HCEC 1CT (cell line): ENCODE results near the gene GPR146.

Source experiments
- DNase-seq: peaks from one replicate; pipeline ENCODE4 v3.0.0-alpha.2; 2017

The GPR146 gene

DNA sequence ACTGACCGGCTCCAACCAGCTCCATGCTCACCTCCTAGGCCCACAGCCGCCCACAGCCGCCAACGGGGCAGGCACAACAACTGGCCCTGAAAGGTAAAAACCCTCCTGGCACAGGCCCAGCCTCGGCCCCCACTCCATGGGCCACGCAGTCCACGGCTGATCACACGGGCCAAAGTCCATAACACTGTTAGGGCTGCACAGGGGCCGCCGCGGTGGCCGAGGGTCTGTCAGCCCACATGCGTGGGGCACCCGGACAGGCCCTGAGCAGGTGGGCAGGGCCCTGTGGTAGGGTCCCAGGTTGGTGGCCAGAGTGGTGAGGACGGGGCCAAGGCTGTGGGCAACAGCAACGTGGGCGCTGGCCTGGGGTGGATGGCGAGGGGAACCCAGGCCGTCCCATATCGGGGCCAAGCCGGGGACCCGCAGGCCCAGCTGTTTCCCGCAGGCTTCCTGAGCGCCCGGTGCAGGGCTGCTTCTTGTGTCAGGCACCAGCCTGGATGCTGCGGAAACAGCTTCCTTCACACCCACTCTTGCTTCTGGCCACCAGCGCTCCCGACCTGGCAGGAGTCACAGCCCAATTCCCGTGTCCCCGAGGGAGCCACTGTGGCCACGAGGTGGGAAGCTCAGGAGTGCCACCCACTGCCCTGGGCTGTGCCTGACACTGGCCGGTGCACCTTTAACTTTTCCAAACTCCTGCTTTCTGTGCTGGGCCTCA, 32.2 kb upstream of the GPR146 start:
- no peak for DNase-seq

GRCh38 chr7:1012716-1013095, 31.6 kb upstream of the GPR146 start:
- DNase-seq = no peak

DNA sequence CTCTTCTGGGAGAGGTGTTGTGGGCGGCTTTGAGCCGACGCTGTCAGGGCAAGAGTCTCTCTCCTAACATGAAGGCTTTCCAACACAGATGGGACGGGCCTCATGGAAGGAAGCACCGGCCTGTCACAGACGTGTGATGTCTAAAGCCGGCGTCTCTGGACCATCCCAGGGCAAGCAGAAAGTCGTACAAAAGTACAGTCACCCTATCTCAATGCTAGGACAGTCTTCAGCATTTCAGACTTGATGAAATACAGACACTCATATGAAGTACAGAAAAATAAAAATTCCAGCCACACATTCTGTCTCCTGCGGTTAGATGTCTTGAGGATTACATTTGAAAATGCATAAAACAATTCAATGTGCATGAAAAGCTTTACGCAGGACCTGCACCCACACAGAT, 30.8 kb upstream of the GPR146 start:
- DNase-seq = no peak

- no peak for DNase-seq
Measured at GRCh38 chr7:1014681-1015080, 29.7 kb upstream of the GPR146 start.

- no peak for DNase-seq
Measured at GRCh38 chr7:1015196-1016121, 28.9 kb upstream of the GPR146 start.

DNA sequence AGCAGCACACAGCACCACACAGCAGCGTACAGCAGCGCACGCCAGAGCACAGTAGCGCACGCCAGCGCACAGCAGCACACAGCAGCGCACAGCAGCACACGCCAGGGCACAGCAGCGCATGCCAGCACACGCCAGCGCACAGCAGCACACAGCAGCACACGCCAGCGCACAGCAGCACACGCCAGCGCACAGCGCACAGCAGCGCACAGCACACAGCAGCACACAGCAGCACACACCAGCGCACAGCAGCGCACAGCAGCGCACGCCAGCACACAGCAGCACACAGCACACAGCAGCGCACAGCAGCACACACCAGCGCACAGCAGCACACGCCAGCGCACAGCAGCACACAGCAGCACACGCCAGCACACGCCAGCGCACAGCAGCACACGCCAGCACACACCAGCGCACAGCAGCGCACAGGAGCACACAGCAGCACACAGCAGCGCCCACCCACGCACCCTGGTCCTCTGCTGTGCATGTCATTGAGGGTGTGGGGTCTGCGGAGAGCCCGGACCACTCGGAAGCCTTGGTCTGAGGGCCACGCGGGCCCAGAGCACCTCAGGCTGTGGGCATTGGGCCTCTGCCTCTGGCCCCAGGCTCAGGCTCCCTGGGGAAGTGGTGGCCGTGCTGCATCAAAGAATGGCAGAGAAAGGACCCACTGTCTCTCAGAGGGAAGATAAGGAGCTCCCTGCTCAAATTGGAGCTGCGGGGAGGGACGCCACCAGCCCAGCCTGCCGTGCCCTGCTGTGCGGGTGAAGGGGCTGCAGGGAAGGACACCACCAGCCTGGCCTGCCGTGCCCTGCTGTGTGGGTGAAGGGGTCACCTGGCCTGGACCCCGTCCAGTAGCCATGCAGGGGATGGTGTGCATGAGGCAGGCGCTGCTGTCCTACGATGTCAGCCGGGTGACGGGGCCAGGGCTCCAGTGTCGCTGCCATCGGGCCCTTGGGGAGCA, 27.5 kb upstream of the GPR146 start:
- DNase-seq = no peak

DNA sequence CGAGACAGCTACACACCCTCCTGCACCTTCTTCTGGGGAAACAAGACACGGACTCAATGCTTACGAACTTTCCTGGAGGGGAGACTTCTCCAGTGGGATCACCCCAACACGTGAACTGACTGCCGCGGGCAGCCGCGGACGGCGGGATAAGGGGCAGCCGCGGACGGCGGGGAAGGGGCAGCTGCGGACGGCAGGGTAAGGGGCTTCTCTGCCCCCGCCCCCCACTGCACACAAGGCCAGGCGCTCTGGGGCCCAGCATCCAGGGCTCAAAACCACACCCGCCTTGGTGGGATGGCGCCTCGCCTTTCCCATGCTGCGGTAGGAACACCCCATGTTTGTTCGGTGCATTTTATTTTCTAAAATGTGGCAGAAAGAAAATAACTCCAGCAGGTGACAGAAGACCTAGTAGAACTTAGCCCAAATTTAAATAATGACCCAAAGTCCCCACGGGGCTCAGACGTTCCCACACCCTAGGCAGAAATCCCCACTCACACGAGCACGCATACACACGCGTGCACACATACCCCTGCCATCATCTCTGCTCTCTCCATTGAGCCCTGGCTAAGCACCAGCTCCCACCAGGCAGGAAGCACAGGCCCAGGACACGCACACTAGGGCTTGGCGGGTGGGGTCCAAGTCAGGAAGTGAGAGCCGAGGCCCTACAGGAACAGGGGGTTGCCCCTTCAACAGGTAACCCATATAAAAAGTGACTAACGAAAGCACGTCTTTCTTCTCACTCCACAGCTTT, 26.6 kb upstream of the GPR146 start:
- no peak for DNase-seq

GRCh38 chr7:1018334-1018695, 26.0 kb upstream of the GPR146 start:
- no peak for DNase-seq

GRCh38 chr7:1019255-1019785, 25.0 kb upstream of the GPR146 start:
- no peak for DNase-seq

DNA sequence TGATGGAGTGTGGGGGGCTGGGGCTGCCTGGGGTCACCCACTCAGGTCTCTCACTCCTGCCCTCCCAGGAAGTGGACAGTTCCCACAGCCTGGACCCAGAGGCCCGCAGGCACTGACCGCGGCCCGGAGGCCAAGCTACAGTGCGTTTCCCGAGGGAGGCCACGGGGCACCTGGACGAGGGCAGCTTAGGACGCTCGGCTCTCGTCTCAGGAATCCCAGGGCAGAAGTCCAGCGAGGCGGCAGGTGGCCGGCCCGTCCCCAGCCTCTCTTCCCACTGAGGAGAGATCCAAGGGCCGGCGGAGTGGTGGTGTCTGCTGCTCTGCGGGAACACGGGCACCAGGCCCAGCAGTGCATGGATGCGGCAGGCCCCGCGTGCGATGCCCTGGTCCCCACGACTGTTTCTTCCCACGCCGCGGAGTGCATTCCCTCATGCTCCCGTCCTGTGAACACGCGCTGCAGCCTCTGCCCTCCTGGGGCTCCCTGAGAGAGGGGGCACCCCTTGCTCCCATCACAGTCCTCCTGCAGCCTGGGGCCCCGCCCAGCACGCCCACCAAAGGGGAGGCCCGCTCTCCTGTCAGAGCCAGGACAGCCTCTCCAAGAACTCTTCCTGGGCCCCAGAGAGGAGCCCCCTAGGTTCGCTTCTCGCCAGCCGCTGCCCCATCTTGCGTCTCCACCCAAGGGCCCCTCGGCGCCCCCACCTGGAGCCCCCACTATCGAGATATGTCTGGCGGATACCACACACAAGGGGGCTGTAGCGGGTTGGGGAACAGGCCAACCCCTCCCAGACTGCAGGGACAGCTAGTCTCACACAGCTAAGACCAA, 24.3 kb upstream of the GPR146 start:
- DNase-seq = no peak

DNA sequence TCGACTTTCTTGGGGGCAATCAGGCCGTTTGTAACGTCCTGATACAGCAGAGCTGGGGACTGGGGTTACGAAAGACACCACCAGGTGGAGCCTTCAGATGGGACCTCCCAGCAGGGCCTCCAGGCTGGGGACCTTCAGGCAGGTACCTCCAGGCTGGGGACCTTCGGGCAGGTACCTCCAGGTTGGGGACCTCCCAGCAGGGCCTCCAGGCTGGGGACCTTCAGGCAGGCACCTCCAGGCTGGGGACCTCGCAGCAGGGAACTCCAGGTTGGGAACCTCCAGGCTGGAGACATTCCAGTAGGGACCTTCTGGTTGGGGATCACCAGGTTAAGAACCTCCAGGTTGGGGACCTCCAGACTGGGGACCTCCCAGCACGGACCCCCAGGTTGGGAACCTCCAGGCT, 23.5 kb upstream of the GPR146 start:
- no peak for DNase-seq

GRCh38 chr7:1021366-1021765, 23.0 kb upstream of the GPR146 start:
- DNase-seq = no peak

DNA sequence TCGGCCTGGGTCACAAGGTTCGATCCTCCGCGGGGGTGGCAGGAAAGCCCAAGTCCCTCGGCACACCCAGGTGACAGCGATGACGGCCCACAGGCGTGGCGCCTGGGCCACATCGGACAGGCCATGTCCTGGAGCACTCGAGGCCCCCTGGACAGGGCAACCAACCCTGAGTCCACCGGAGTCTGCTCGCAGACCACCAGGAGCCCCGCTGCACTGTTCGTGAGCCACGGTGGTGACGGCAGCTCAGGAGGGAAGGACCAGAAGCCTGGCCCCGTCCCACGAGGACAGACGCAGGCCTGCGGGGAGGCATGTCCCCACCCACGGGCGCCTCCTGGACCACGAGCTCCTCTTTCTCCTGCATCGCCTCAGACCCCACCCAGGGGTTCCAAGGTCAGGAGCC, 22.4 kb upstream of the GPR146 start:
- no peak for DNase-seq

DNA sequence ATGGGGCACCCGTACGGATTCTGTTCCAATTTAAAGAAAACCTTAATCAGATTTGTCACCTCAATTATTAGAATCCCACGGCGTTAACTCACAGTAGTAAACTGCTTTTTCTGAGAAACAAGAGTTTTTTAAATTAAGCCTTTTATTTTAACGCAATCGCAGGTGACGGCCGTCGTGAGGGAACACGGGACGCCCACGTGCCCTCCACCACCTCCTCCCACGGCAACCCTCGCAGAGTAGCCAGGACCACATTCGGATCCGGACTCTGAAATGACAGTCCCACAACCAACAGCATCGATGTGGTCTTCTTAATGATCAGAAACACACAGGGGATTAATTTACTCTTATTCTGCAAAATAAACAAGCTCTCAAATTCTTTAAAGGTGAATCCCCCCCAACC, 22.0 kb upstream of the GPR146 start:
- DNase-seq = no peak

DNA sequence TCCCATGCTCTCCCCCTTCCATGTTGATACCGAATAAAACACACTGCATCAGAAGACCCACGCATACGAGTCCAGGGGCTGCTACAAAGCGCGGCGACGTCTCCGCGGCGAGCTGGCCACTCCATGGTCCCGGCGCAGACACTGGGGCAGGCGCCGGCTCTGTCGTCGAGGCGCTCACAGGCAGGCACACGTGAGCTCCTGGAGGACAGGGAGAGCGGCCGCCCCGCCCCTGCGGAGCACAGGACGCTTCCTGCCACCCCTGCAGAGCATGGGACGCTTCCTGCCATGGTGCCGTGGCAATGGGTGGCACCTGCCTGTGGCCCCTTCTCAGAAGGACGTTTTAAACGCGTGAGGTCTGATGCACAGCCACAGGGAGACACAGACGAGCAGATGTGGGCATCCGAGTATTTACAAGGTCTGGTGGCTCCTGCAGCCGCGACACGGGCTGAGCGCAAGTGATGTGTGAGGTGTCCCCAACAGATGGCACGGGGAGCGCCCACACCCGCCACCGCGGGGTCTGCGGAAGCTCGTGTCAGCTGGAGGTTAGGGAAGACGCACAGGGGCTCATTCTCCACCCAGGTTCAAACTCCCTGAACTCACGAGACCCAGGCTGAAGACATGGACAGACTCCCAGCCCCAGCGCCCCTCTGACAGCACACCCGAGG, 21.4 kb upstream of the GPR146 start:
- DNase-seq = no peak

GRCh38 chr7:1024331-1024841, 20.0 kb upstream of the GPR146 start:
- DNase-seq = no peak

DNA sequence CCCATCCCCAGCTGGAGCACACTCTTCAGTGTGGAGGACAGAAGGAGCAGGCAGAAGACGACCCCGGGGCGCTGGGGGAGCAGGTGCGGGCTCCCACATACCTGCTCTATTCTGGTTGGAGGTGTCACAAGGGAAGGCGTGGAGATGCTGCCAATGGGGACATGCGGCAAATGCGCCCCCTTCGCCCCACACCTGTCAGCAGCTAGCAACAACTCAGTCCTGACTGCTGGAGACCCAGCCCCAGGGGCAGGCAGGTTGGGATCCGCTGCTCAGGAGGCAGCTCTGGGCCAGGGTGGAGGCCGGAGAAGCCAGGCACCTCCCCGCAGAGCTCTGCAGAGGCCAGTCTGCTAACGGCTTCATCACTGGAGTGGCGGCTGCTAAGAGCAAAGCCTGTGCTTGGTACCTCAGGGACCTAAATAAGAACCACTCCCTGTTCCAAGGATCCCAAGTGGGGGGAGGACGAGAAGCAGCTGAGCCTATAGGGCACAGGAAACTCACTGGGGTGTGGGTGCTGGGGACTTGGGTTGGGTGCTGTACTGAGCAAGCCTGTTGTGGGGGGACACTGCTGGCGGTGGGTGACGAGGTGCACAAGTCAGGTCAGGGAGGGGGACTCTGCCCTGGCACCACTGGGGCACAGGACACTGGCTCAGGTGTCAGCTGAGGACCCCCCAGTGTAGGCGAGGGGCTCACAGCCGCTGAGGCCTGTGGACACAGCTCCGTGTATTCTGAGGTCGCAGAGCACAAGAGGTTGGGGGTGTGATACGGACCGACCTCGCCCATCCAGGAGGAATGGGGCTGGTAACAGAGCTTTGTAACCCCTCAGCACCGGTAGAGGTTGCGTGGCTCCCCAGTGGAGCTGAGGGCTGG, 19.2 kb upstream of the GPR146 start:
- DNase-seq = no peak

DNA sequence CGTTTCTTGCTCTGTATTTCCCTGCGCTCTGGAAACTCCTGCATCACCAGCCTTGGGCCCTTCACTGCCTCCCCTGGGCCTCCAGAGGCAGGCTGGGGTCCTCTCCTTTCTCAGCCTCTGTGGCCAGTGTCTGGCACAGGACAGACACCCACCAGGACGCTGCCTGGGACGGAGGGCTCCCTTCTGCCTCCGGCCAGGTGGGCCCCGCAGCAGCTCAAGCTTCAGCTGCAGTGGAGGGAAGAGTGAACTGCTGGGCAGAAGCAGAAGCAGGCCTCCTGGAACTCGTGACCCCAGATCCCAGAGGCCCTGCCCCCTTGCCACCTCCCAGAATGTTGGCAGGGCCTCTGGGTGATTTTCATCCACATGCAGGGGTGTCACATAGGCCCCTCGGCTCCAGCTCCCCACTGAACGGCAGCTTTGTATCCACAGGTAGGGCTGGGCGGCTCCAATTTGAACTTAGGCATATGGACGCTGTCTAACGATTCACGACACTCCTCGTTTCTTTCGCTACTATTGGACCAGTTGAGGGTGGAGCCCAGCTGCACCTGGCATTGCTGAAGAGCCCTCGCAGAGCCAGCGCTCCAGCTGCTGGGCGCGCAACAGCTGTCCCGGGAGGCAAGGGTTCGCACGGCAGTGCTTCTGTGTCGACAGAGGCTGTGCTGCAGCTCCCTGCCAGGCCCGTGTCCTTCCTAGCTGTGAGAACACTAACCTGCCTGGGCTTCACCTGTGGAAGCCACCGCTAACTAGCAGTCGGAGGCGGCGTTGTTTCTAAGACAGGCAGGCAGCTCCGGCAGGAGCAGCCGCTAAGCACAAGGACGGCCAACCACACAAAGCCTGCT, 18.4 kb upstream of the GPR146 start:
- DNase-seq = no peak
